GM20000 (cell line): Measurements from ENCODE around the gene MARS1.

Source experiments
- DNase-seq: peaks from one replicate; pipeline ENCODE4 v3.0.0; 2012; ENCODE audit warnings: low spot score
- CTCF ChIP-seq: IDR thresholded peaks from 2 replicates; pipeline ENCODE4 v1.5.1; 2012; ENCODE audit warnings: mild to moderate bottlenecking, control low read depth; ENCODE audit errors: extremely low read depth, missing control alignments

Gene MARS1

GRCh38 chr12:57523706-57524614, 36.1 kb downstream of the MARS1 start:
- DNase-seq, result peak; percentile 57
- no peak for TF ChIP-seq CTCF

- DNase-seq, result no peak
- TF ChIP-seq CTCF, result no peak
Observed at GRCh38 chr12:57524814-57525614, 37.1 kb downstream of the MARS1 start.

GRCh38 chr12:57525615-57526383, 37.9 kb downstream of the MARS1 start:
- DNase-seq, result no peak
- TF ChIP-seq CTCF, result no peak

GRCh38 chr12:57526477-57527126, 38.7 kb downstream of the MARS1 start:
- TF ChIP-seq CTCF, result no peak
- DNase-seq, result no peak

GRCh38 chr12:57527184-57527583, 39.3 kb downstream of the MARS1 start:
- DNase-seq, result no peak

GRCh38 chr12:57528176-57528575, 40.3 kb downstream of the MARS1 start:
- TF ChIP-seq CTCF, result no peak
- DNase-seq, result no peak

More at GRCh38 chr12:57527184-57527583, 39.3 kb downstream of the MARS1 start:
- TF ChIP-seq CTCF, result no peak
